Caco-2 (cell line): Measurements from ENCODE around the gene P2RY1. TPM values are rescaled to one million over a fixed set of nuclear protein-coding genes. Genes with fewer than 3 reads are reported as not detected.

ENCODE experiments used
- BruUV-seq: library from RNA; stranded (reverse); fragments of 400-500 nt; replicated peaks from 2 replicates; lab custom pipeline; 2021; lab: Mats Ljungman, UMichigan
- CTCF ChIA-PET: fragments of 300-600 bp; sonication (Branson Sonifier 250); formaldehyde crosslinking; loops from one replicate; lab custom pipeline; 2022; ENCODE audit warnings: antibody characterized with exemption; lab: Charles Lee
- POLR2A ChIA-PET: fragments of 300-600 bp; sonication (Branson Sonifier 250); formaldehyde crosslinking; loops from one replicate; lab custom pipeline; 2022; ENCODE audit warnings: antibody characterized with exemption; lab: Charles Lee
- DNase-seq, 2 experiments: peaks; one replicate each; pipeline versions ENCODE4 v3.0.0 to v3.0.0-alpha.2; 2020 to 2022
- H3K27me3 ChIP-seq: replicated peaks from 2 replicates; pipeline ENCODE4 v1.6.0; 2011; ENCODE audit warnings: low read length; ENCODE audit not compliant: control insufficient read depth, insufficient read depth
- H3K36me3 ChIP-seq: 2 replicates; pipeline ENCODE4 v1.5.1; 2011; ENCODE audit warnings: low read length; ENCODE audit not compliant: control insufficient read depth, insufficient read depth
- H3K4me1 ChIP-seq: fragments of 250-450 bp; sonication (Bioruptor Pico); 2 replicates; pipeline ENCODE4 v1.5.1; 2020; ENCODE audit warnings: mild to moderate bottlenecking
- H3K4me3 ChIP-seq: 2 replicates; pipeline ENCODE4 v1.5.1; 2011; ENCODE audit warnings: low read depth, mild to moderate bottlenecking, control low read depth, low read length
- H3K9me3 ChIP-seq: fragments of 250-450 bp; sonication (Bioruptor Pico); 2 replicates; pipeline ENCODE4 v1.5.1; 2020; ENCODE audit warnings: mild to moderate bottlenecking, moderate library complexity
- H3K27ac Mint-ChIP-seq: one replicate; pipeline ENCODE4 v1.8.0; 2022; ENCODE audit warnings: mixed read lengths; ENCODE audit not compliant: unreplicated experiment
- H3K27me3 Mint-ChIP-seq: one replicate; pipeline ENCODE4 v1.8.0; 2022; ENCODE audit warnings: mixed read lengths; ENCODE audit not compliant: insufficient read depth, unreplicated experiment
- H3K36me3 Mint-ChIP-seq: one replicate; pipeline ENCODE4 v1.8.0; 2022; ENCODE audit warnings: mild to moderate bottlenecking, mixed read lengths; ENCODE audit not compliant: insufficient read depth, unreplicated experiment
- H3K4me1 Mint-ChIP-seq: one replicate; pipeline ENCODE4 v1.8.0; 2022; ENCODE audit warnings: low read depth, mixed read lengths; ENCODE audit not compliant: unreplicated experiment
- H3K4me3 Mint-ChIP-seq: one replicate; pipeline ENCODE4 v1.8.0; 2022; ENCODE audit warnings: mild to moderate bottlenecking, moderate library complexity, mixed read lengths; ENCODE audit not compliant: unreplicated experiment
- H3K9me3 Mint-ChIP-seq: one replicate; pipeline ENCODE4 v1.8.0; 2022; ENCODE audit warnings: mixed read lengths; ENCODE audit not compliant: unreplicated experiment
- intact Hi-C: fragments of 100-400 bp; cut with micrococcal nuclease; formaldehyde crosslinking; loops from one replicate; pipeline ENCODE4 v1.10.0; 2022; ENCODE audit not compliant: unreplicated experiment
- total RNA-seq: library from RNA; stranded (reverse); gene quantifications from 2 replicates; pipeline ENCODE4 v1.2.3, GENCODE V29; 2022
- TF ChIP-seq, protein P1 (sequence below), 2 experiments: fragments of 200-600 bp in 1 of 2; IDR thresholded peaks; 1 replicate in 1 of 2; 2 replicates in 1 of 2; pipeline versions ENCODE4 v1.5.1 to v1.8.0; 2011 to 2022; ENCODE audit warnings: antibody characterized with exemption in 1 of 2, control low read depth in 1 of 2, inconsistent platforms in 1 of 2, low read depth in 1 of 2, low read length in 1 of 2, mild to moderate bottlenecking in 1 of 2, moderate library complexity in 1 of 2; ENCODE audit not compliant: insufficient read depth in 1 of 2, severe bottlenecking in 1 of 2, unreplicated experiment in 1 of 2

P2RY1 gene
- total RNA-seq, 1 experiment from 2014 or later, result 6.0 TPM

DNA sequence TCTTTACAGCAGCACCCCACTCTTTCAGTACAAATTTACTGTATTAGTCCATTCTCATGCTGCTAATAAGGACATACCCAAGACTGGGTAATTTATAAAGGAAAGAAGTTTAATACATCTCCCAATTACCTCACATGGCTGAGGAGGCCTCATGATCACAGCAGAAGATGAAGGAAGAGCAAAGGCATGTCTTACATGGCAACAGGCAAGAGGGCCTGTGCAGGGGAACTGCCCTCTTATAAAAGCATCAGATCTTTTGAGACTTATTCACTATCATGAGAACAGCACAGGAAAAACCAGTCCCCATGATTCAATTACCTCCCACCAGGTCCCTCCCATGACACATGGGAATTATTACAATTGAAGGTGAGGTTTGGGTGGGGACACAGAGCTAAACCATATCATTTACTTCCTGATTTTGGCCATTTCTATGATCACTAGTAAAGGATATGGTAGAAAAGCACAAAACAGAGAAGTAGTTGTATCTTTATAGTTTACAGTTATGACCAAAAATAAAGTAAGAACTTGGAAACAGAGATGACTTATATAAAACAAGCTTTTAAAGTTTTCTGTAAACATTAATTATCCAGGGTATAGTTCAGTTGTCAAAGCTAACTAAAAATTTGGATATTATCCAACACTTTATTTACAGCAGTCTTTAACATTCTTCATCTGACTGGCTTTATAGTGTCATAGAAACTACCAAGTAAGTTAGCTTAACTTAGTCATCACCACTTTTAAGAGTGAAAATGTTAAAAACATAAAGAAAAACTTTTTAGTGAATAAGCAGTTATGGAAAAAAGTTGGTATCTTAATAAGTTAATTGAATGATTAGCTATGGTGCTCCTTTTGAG is 40.2 kb downstream of the P2RY1 start:
- Histone ChIP-seq H3K4me1 (peaks cover 11% of the 10 kb centered on the region), H3K27me3 (no peaks in the 10 kb centered on the region), H3K9me3 (peaks cover 19% of the 10 kb centered on the region), H3K36me3 (no peaks in the 10 kb centered on the region), H3K4me3 (no peak overlapping the region)
- Mint-ChIP-seq H3K27me3 (peaks cover 2% of the 10 kb centered on the region), H3K36me3 (no peaks in the 10 kb centered on the region), H3K4me1 (no peaks in the 10 kb centered on the region), H3K9me3 (peaks cover 44% of the 10 kb centered on the region), H3K4me3 (no peak overlapping the region), H3K27ac (no peak overlapping the region)
- ChIA-PET POLR2A (interaction anchor here (0.5 kb wide), 1 partner anchor 13 kb away, joined by 3 read pairs; no protein-coding TSS in a partner anchor), CTCF (no interaction called here)
- DNase-seq, result no peak
- intact Hi-C loops, result no loop called here
- no TSS peak for BruUV-seq
- TF ChIP-seq, protein P1, sequence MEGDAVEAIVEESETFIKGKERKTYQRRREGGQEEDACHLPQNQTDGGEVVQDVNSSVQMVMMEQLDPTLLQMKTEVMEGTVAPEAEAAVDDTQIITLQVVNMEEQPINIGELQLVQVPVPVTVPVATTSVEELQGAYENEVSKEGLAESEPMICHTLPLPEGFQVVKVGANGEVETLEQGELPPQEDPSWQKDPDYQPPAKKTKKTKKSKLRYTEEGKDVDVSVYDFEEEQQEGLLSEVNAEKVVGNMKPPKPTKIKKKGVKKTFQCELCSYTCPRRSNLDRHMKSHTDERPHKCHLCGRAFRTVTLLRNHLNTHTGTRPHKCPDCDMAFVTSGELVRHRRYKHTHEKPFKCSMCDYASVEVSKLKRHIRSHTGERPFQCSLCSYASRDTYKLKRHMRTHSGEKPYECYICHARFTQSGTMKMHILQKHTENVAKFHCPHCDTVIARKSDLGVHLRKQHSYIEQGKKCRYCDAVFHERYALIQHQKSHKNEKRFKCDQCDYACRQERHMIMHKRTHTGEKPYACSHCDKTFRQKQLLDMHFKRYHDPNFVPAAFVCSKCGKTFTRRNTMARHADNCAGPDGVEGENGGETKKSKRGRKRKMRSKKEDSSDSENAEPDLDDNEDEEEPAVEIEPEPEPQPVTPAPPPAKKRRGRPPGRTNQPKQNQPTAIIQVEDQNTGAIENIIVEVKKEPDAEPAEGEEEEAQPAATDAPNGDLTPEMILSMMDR (IDR thresholded peaks at IDR 0.05; ENCODE audit: insufficient read depth in 1 of 2, low read depth in 1 of 2, low read length in 1 of 2, severe bottlenecking in 1 of 2, unreplicated experiment in 1 of 2), result no peak

DNA sequence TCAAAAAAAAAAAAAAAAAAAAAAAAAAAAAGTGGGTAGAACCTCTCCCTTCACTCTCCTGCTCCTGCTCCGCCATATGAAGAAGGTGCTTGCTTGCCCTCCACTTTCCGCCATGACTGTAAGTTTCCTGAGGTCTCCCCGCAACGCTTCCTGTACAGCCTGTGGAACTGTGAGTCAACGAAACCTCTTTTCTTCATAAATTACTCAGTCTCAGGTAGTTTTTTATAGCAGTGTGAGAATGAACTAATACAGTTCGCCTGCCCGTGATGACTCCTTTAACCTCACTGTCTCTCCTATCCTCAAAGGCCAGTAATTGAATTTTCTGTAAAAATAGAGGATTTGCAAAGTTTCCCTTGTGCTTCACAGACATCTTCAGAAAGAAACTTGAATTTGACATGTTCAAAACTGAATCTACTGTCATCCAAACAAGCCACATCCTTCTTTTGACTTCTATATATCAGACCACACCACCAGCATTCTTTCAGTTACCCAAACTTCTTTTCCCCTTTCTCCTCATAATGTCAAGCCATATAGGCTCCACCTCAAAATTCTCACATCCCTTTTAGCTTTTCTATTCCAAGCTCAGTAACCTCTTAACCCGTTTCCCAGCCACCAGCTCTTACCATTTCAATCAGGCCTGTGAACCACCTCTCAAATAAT is 44.3 kb downstream of the P2RY1 start:
- H3K4me1 ChIP-seq, result peaks cover 7% of the 10 kb centered on the region; the same call in 1 of the 2 replicates
- Mint-ChIP-seq H3K36me3 (no peaks in the 10 kb centered on the region), H3K4me1 (peaks cover 7% of the 10 kb centered on the region), H3K9me3 (peaks cover 27% of the 10 kb centered on the region), H3K27ac (no peak overlapping the region), H3K27me3 (peaks cover 2% of the 10 kb centered on the region), H3K4me3 (no peak overlapping the region)
- BruUV-seq, result no TSS peak
- ChIA-PET CTCF (no interaction called here), POLR2A (no interaction called here)
- no peak overlapping the region for H3K4me3 ChIP-seq
- no peak for DNase-seq
- TF ChIP-seq, protein P1 (IDR thresholded peaks at IDR 0.05; ENCODE audit: insufficient read depth in 1 of 2, low read depth in 1 of 2, low read length in 1 of 2, severe bottlenecking in 1 of 2, unreplicated experiment in 1 of 2), result no peak
- intact Hi-C loops, result no loop called here
- H3K27me3 ChIP-seq, result peaks cover 1% of the 10 kb centered on the region; the same call in 1 of the 2 replicates
- no peaks in the 10 kb centered on the region for H3K36me3 ChIP-seq
- peaks cover 10% of the 10 kb centered on the region for H3K9me3 ChIP-seq

DNA sequence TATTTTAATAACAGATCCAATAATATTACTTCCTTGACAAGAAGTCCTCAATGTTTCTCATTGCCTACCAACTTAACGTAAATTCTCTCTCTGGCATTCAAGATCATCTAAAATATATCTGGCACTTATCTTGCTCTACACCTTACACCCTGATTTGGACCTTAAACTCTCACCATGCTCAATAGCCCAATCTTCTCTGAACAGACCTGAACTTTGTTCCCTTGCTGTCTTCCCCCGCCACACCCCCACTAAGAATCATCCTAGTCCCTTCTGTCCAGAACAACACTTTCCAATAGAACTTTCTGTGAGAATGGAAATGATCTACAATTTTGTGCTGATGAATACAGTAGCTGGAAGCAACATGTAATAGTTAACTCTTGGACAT is 44.9 kb downstream of the P2RY1 start:
- H3K4me1 Mint-ChIP-seq, result peaks cover 7% of the 10 kb centered on the region
- H3K27me3 ChIP-seq, result peaks cover 1% of the 10 kb centered on the region; the same call in 1 of the 2 replicates
- no peaks in the 10 kb centered on the region for H3K36me3 ChIP-seq
- ChIA-PET CTCF (no interaction called here), POLR2A (no interaction called here)
- H3K9me3 Mint-ChIP-seq, result peaks cover 22% of the 10 kb centered on the region
- H3K4me1 ChIP-seq, result peaks cover 7% of the 10 kb centered on the region; the same call in 1 of the 2 replicates
- no peak overlapping the region for H3K4me3 Mint-ChIP-seq
- peaks cover 6% of the 10 kb centered on the region; the same call in 1 of the 2 replicates for H3K9me3 ChIP-seq
- intact Hi-C loops, result loop anchor here (1.0 kb wide), 1 partner anchor 67 kb away; no protein-coding TSS in a partner anchor
- no peak overlapping the region for H3K4me3 ChIP-seq
- no TSS peak for BruUV-seq
- peaks cover 2% of the 10 kb centered on the region for H3K27me3 Mint-ChIP-seq
- DNase-seq, result no peak
- H3K27ac Mint-ChIP-seq, result no peak overlapping the region
- no peaks in the 10 kb centered on the region for H3K36me3 Mint-ChIP-seq
- TF ChIP-seq, protein P1 (IDR thresholded peaks at IDR 0.05; ENCODE audit: insufficient read depth in 1 of 2, low read depth in 1 of 2, low read length in 1 of 2, severe bottlenecking in 1 of 2, unreplicated experiment in 1 of 2), result no peak
